ENCODE results near the gene ERVW-1.

DNA sequence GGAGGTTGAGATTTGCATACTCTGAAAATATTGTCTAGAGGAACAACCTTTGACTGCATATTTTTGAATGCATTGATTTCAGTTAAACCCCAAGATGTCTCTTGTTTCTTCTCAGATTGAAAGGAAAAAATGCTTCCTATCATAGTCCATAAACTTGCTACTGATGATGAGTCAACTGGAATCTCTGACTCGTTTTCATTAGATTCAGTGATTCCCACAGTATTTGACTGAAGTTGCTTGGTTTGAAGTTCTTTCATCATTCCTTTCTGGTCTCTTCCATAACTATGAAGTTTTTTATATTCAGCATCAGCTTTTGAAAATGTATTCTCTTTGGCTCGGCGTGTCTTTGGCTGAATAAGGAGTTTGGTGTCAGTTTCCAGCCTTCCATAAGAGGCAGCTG, 39.9 kb upstream of the ERVW-1 start:
- TF ChIP-seq, protein P1, sequence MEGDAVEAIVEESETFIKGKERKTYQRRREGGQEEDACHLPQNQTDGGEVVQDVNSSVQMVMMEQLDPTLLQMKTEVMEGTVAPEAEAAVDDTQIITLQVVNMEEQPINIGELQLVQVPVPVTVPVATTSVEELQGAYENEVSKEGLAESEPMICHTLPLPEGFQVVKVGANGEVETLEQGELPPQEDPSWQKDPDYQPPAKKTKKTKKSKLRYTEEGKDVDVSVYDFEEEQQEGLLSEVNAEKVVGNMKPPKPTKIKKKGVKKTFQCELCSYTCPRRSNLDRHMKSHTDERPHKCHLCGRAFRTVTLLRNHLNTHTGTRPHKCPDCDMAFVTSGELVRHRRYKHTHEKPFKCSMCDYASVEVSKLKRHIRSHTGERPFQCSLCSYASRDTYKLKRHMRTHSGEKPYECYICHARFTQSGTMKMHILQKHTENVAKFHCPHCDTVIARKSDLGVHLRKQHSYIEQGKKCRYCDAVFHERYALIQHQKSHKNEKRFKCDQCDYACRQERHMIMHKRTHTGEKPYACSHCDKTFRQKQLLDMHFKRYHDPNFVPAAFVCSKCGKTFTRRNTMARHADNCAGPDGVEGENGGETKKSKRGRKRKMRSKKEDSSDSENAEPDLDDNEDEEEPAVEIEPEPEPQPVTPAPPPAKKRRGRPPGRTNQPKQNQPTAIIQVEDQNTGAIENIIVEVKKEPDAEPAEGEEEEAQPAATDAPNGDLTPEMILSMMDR (IDR thresholded peaks at IDR 0.05), result no peak
- TF ChIP-seq POLR2A (IDR thresholded peaks at IDR 0.05), result no peak
